ENCODE data around the gene HEYL. TPM values are rescaled to one million over a fixed set of nuclear protein-coding genes. Genes with fewer than 3 reads are reported as not detected.

The HEYL gene
- 0.16 and 0.50 TPM in 2 replicates for polyA plus RNA-seq (2011; rRNA removed)
- 0.19 and 0.26 TPM in 2 replicates for polyA minus RNA-seq (2011; rRNA and poly(A)+ RNA removed)

DNA sequence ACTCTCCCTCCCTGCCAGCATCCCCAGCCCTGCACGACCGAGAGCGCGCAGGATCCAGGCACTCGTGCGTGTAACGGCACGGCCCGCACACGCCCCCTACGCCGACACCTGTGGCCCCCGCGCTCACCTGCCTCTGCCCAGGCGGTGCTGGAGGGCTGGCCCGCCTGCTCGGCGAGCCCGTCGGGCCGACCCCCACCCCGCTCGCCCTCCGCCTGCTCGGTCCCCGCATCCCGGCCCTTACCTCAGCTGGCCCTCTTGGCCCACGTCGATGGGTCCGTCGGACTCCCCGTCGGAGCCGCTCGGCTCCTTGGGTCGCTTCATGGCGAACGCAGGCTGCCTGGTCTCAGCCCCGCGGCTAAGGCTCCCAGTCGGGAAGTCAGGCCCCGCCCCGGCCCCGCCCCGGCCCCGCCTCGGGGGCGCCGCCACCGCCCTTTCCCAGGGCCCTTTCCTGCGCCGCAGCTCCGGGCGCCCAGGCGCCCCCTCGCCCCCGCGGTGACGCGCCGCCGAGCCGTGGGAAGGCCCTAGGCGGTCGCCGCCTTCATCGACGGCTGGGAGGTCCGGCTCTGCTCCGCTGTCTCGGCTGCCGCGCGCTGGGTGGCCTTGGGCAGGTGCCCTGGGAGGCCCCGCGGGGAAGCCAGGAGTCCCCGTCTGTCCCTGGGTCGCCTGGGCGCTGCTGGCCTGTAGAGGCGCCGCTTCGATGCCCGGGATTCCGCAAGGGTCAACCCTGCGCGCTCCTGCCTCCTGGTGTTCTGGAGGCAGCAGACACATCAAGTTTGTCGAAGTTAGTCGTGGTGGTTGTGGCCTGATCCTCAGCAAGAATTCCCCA, at the start of gene HEYL:
Gene HEYL, minus strand, starts transcription at position 339 of the 826 bp plus-strand sequence. Its CDS starts 18 bp downstream, at position 321.
- ChIA-PET CTCF (interaction anchor here (0.7 to 2.0 kb wide), 4 partner anchors 12 to 33 kb away, joined by 3 to 7 read pairs (median 4); no protein-coding TSS in a partner anchor), POLR2A (no interaction called here)
- Histone ChIP-seq H3K4me3 (ENCODE audit: low read depth, low read length) (peak within 1 kb of the TSS; percentile 14), H3K36me3 (ENCODE audit: control insufficient read depth, insufficient read depth, low read length) (no peaks in the 10 kb centered on the region), H3K27me3 (ENCODE audit: control insufficient read depth, insufficient read depth, low read length) (peaks cover 5% of the 10 kb centered on the region)
- no peak for DNase-seq (ENCODE audit: low read depth)
- TF ChIP-seq, protein P1, sequence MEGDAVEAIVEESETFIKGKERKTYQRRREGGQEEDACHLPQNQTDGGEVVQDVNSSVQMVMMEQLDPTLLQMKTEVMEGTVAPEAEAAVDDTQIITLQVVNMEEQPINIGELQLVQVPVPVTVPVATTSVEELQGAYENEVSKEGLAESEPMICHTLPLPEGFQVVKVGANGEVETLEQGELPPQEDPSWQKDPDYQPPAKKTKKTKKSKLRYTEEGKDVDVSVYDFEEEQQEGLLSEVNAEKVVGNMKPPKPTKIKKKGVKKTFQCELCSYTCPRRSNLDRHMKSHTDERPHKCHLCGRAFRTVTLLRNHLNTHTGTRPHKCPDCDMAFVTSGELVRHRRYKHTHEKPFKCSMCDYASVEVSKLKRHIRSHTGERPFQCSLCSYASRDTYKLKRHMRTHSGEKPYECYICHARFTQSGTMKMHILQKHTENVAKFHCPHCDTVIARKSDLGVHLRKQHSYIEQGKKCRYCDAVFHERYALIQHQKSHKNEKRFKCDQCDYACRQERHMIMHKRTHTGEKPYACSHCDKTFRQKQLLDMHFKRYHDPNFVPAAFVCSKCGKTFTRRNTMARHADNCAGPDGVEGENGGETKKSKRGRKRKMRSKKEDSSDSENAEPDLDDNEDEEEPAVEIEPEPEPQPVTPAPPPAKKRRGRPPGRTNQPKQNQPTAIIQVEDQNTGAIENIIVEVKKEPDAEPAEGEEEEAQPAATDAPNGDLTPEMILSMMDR (IDR thresholded peaks at IDR 0.05; ENCODE audit: insufficient read depth, low read depth, low read length): peak; percentile 35; the same call in 1 of the 2 replicates

DNA sequence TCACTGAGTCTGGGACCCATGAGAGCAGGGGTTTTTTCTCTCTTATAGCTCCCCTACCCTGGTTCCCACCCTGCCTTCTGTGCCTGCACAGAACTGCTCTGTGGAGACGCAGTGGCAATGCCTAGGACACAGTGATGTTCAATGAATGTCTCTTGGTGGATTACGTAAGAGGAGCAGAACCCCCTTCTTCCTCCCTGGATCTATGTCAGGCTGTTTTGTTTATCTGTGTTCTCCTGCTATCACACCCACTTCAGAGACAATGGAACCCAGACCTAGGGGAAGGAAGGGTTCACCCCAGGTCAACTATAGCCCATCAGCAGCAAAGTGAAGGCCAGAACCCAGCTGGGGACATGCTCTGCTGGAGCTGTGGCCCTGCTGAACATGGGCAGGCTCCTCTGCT, 49.8 kb upstream of the HEYL start:
- no peak overlapping the region for H3K4me3 ChIP-seq (ENCODE audit: low read depth, low read length)
- TF ChIP-seq, protein P1 (IDR thresholded peaks at IDR 0.05; ENCODE audit: insufficient read depth, low read depth, low read length): no peak
- peaks cover 56% of the 10 kb centered on the region for H3K27me3 ChIP-seq (ENCODE audit: control insufficient read depth, insufficient read depth, low read length)
- H3K36me3 ChIP-seq (ENCODE audit: control insufficient read depth, insufficient read depth, low read length): no peaks in the 10 kb centered on the region
- ChIA-PET POLR2A (no interaction called here), CTCF (interaction anchor here (1.1 to 1.4 kb wide), 3 partner anchors 8 to 36 kb away, joined by 3 to 6 read pairs (median 4); no protein-coding TSS in a partner anchor)
- DNase-seq (ENCODE audit: low read depth): no peak

DNA sequence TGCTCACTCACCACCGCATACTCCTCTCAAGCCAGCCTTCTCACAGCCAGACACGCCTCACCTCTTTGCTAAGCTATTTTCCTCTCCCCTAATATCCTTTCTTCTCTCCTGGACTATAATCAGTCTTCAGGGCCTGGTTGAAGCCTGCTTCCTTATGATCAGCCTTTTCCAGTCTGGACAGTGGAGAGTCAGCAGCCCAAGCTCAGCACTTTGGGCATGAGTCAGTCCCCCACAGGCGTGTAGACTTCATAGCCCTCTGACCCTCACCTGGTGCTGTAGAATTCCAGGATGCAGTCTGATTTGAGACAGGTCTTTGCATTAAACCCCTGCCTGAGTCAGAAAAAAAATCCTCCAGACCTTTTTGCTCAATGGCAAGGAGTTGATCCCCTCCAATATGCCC, 49.3 kb upstream of the HEYL start:
- H3K36me3 ChIP-seq (ENCODE audit: control insufficient read depth, insufficient read depth, low read length): no peaks in the 10 kb centered on the region
- no peak for DNase-seq (ENCODE audit: low read depth)
- TF ChIP-seq, protein P1 (IDR thresholded peaks at IDR 0.05; ENCODE audit: insufficient read depth, low read depth, low read length): no peak
- ChIA-PET CTCF (interaction anchor here (1.4 kb wide), 1 partner anchor 32 kb away, joined by 6 read pairs; no protein-coding TSS in a partner anchor), POLR2A (no interaction called here)
- H3K27me3 ChIP-seq (ENCODE audit: control insufficient read depth, insufficient read depth, low read length): peaks cover 56% of the 10 kb centered on the region
- H3K4me3 ChIP-seq (ENCODE audit: low read depth, low read length): no peak overlapping the region

DNA sequence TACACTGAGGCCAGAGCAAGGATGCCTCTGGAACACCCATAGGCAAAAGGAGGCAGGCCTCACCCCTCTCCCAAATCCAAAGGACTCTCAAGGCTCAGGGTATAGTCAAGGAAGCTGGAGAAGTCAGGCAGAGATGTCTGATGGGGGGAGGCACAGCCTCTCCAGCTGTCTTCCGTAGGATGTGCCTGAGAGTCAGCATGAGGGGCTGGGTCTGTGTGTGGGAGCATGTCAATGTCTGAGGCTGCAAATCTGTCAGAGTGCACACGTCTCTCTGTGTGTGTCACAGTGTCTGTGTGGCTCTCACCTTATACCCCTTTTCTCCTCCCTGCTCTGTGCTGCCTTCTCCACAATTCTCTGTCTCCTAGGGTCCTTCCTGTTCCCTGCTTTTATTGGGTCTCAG, 47.8 kb upstream of the HEYL start:
- no peak for DNase-seq (ENCODE audit: low read depth)
- POLR2A ChIA-PET: no interaction called here
- Histone ChIP-seq H3K4me3 (ENCODE audit: low read depth, low read length) (no peak overlapping the region), H3K36me3 (ENCODE audit: control insufficient read depth, insufficient read depth, low read length) (no peaks in the 10 kb centered on the region), H3K27me3 (ENCODE audit: control insufficient read depth, insufficient read depth, low read length) (peaks cover 51% of the 10 kb centered on the region)
- TF ChIP-seq, protein P1 (IDR thresholded peaks at IDR 0.05; ENCODE audit: insufficient read depth, low read depth, low read length): no peak
- CTCF ChIA-PET: no interaction called here

DNA sequence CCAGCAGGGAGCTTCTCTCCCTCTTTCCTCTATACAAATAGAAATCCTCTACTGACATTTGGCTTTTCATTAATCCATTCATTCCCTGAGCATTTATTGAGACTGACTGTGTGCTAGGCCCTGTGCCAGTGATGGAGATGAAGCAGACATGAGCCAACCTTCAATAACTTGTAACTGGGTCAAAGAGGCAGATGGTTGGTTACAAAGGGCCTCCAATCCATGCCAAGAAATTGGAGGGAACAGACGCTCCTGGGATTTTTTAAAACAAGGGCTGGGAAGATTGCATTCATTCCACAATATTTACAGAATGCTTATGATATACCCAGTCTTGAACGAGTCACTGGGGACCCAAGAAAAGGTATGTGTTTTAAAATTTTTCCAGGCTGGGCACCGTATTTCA, 45.6 kb upstream of the HEYL start:
- H3K36me3 ChIP-seq (ENCODE audit: control insufficient read depth, insufficient read depth, low read length): no peaks in the 10 kb centered on the region
- CTCF ChIA-PET: interaction anchor here (1.9 kb wide), 1 partner anchor 31 kb away, joined by 4 read pairs; no protein-coding TSS in a partner anchor
- POLR2A ChIA-PET: no interaction called here
- no peak overlapping the region for H3K4me3 ChIP-seq (ENCODE audit: low read depth, low read length)
- TF ChIP-seq, protein P1 (IDR thresholded peaks at IDR 0.05; ENCODE audit: insufficient read depth, low read depth, low read length): no peak
- H3K27me3 ChIP-seq (ENCODE audit: control insufficient read depth, insufficient read depth, low read length): peaks cover 48% of the 10 kb centered on the region
- no peak for DNase-seq (ENCODE audit: low read depth)

Measured in BJ (cell line).